HG02588 (cell line): ENCODE measurements around the gene SYTL2.
"Not testable (repeated sequence)": the region's sequence is repeated elsewhere in the genome, so short reads cannot be mapped to it uniquely, and the experiment has no call there.

Source experiments
- ATAC-seq: cut with Tn5 transposase; IDR thresholded peaks from one replicate; pipeline ENCODE4 v1.9.1; 2021; ENCODE audit warnings: mild to moderate bottlenecking, moderate library complexity; ENCODE audit not compliant: unreplicated experiment

Gene SYTL2, protein sequence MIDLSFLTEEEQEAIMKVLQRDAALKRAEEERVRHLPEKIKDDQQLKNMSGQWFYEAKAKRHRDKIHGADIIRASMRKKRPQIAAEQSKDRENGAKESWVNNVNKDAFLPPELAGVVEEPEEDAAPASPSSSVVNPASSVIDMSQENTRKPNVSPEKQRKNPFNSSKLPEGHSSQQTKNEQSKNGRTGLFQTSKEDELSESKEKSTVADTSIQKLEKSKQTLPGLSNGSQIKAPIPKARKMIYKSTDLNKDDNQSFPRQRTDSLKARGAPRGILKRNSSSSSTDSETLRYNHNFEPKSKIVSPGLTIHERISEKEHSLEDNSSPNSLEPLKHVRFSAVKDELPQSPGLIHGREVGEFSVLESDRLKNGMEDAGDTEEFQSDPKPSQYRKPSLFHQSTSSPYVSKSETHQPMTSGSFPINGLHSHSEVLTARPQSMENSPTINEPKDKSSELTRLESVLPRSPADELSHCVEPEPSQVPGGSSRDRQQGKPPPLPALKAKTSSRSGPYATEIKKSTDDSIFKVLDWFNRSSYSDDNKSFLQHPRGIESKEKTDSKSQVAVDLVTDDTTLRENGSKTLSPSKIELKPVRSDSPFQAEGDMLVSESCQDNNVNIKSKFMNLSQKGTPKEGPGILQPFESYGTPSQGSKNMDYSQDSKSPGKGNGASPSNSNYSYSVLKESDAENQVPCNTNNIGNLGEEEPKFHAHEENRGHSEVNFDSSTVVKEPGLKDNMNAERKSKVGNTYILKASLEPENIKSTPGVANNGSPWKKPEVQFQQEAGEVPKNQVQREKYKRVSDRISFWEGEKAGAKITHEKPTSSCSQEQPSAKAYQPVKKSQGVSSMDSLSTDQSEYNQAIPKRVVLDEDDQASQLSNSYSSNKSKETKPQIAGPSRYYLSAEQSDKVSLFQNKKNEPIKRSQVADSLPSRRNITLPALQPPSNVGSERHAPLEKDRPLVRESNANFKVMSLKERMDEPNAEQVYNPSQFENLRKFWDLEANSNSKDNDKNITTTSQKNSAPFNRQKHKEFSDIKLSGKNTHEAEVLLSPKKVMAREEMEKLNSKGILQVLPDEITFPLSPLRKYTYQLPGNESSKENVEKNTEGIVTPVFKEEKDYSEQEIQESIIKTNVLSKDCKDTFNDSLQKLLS (N-terminal part only)

DNA sequence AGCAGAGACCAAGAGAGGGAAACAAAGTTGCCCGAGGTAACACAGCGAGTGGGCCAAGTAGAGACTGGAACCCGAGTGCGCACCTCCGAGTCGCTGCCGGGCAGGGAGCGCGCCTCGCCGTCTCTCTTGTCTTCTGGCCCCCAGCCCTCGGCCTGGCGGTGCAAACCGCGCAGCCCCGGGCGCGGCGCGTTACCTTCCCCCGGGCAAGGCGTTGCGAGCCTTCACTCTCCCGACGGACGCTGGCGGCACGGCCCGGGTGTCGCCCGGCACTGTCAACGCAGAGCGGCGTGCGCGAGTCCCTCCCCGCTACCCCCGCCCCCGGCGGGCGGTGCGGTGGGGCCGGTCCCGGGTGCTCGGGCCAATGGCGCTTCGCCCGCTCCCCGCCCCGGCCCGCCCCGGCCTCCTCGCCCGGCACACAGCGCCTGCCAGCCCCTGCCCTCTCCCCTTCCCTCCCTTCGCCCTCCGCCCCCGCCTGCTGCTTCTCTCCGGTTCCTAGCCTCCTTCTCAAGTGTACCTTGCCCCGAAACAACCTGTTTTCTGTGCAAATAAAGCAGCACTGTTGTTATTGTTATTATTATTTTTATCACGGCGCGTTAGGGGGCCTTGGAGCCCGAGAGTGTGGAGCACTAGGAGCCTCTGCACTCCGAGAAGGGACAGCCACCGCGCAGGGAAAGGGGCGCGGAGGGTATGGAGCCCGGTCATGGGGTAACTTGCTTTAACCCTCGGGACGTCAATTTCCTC is at the start of gene SYTL2:
TSS of gene SYTL2 (minus strand) at position 271 of the 741 bp plus-strand sequence. CDS start 53,416 bp downstream, outside the sequence.
- peak; percentile 91 for ATAC-seq

DNA sequence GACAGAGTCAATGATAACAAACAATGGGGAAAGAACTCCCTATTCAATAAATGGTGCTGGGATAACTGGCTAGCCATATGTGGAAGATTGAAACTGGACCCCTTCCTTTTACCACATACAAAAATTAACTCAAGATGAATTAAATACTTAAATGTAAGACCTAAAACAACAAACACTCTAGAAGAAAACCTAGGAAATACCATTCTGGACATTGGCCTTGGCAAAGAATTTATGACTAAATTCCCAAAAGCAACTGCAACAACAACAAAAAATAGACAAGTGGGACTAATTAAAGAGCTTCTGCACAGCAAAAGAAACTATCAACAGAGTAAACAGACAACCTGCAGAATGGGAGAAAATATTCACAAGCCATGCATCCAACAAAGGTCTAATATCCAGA is 48.6 kb upstream of the SYTL2 start:
- ATAC-seq = not testable (repeated sequence)

DNA sequence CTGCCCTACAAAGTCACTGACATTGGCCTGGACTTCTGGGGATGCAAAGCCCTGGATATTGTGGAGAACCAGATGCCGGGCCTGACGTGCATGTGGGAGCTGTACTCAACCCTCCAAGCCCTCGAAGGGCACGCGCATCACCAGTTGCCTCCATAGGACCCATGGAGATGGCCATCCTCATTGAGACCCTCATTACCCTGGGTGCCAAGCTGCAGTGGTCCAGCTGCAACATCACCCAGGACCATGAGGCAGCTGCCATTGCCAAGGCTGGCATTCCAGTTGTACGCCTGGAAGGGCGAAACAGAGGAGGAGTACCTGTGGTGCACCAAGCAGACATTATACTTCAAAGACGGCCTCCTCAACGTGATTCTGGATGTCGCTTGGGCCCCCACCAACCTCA is 46.2 kb upstream of the SYTL2 start:
- ATAC-seq = no peak

DNA sequence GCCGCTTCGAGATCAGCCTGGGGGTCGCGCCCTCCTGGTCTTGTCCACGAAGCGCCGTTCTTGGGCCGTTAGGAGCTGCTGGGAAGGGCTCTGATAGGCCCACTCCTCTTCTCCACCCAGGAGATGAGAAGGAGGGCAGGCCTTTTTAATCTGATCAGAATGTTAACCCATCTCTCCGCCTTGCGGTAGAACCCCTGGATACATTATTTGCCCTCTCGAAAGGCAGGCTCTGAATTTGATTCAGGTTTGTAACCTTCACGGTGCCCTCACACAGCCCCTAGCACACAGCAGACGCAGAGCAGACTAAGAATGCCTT is 44.4 kb upstream of the SYTL2 start, which contains the start of gene CCDC83:
TSS of gene CCDC83 (plus strand) at position 43 of the 316 bp plus-strand sequence. CDS start 9,741 bp downstream, outside the sequence.
- ATAC-seq = no peak

DNA sequence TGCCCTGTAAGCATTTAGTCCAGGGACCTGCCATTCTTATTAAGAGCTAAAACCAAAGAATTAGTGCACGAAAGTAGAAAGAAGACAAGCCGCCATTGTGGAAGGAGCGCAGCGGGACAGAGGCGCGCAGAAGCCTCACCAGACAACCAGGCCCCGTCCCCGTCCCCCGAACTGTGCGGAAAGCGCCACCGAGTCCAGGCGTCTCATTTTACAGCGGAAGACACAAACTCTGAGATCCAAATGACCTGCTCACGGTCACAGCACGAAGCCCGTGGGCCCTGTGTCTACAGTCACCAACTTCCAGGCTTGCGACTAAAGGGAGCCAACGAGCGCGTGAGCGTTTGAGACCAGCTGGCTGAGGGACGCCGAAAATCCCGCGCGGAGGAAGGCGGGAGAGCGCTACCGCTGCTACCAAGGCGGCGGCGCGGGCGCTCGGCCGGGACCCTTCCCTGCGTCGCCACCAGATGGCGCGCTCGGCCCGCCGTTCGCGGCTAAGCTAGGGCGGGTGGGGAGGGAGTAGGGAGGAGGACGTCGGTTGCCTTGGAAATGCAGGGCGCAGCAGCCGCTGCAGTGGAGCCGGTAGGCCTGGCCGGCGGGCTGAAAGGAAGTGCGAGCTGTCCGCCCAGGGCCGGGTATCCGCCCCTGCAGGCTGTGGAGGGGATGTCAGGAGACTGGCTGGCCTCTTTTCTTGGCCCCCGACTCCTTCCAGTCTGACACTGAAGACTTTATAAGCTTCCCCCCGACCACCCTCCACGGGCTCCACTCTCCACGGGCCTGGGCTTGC is 43.8 kb upstream of the SYTL2 start:
- ATAC-seq = peak; percentile 99

DNA sequence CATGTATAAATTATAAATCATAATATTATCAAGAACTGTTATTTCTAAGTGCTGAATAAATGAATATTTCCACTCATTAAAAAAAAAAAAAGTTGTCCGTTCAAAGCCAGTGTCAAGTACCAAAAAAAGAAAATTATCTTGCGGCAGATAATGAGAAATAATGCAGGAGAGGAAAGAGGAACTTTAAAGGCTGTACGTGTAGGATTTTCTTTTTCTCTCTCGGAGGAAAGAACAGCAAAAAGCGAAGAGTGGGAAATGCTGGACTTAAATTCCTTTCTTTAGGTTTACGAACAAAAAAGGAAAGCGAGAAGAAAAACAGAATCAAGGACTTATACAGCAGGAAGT is 43.2 kb upstream of the SYTL2 start:
- no peak for ATAC-seq

DNA sequence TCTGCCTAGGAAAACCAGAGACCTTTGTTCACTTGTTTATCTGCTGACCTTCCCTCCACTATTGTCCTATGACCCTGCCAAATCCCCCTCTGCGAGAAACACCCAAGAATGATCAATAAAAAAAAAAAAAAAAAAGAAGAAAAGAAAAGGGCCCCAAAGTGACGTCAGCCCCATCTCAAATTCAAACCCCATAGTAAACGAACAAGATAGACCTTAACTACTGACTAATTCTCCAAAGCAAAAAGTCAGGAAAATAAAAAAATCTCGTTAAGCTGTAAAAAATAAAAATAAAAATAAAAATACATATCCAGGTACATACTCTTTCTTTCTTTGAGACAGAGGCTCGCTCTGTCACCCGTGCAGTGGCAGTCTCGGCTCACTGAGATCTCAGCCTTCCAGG is 42.6 kb upstream of the SYTL2 start:
- not testable (repeated sequence) for ATAC-seq

DNA sequence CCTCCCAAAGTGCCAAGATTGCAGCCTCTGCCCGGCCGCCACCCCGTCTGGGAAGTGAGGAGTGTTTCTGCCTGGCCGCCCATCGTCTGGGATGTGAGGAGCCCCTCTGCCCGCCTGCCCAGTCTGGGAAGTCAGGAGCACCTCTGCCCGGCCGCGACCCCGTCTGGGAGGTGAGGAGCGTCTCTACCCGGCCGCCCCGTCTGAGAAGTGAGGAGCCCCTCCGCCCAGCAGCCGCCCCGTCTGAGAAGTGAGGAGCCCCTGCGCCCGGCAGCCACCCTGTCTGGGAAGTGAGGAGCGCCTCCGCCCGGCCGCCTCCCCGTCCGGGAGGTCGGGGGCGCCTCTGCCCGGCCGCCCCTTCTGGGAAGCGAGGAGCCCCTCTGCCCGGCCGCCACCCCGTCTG is 41.8 kb upstream of the SYTL2 start:
- not testable (repeated sequence) for ATAC-seq

DNA sequence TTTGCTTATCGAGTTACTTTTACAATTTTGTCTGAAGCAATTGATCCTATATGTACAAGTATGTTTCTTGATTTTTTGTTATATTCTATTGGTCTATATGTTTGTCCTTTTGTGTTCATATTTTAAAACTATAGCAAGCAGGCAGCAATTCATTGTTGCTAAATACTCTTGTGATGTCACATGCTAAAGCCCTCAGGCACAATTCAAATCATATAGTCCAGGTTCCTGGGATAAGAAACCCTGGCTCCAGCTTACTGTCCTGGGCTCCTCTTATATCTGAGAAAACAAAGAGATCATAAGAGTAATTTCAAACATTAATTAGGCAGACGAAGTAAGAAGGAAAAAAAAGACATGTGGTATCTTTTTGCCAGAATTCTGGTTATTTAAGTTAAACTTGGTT is 37.6 kb upstream of the SYTL2 start:
- no peak for ATAC-seq

DNA sequence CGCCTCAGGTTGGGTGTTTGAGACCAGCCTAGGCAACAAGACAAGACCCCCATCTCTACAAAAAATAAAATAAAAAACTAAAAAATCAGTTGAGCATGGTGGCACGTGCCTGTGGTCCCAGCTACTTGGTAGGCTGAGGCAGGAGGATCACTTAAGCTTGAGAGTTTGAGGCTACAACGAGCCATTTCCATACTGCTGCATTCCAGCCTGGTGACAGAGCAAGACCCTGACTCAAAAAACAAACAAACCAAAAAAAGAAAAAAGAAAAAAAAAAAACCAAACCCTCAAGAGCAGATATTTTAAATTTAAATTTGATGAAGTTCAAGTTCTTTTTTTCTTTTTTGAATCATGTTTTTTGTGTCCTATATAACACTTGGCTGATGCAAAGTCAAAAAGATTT is 37.1 kb upstream of the SYTL2 start:
- ATAC-seq = no peak

DNA sequence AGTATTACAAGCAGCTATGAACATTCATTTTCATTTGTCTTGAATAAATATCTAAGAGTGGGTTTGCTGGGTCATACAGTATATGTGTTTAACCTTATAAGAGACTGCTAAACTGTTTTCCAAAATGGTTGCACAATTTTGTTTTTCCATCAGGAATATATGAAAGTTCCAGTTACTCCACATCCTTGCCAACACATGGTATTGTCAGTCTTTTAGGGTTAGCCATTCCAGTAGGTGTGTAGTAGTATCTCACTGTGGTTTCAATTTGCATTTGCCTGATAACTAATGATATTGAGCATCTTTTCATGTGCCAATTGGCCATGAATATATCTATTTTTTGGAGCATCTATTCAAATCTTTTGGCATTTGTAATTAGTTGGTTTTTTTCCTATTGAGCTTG is 36.5 kb upstream of the SYTL2 start:
- ATAC-seq = no peak

DNA sequence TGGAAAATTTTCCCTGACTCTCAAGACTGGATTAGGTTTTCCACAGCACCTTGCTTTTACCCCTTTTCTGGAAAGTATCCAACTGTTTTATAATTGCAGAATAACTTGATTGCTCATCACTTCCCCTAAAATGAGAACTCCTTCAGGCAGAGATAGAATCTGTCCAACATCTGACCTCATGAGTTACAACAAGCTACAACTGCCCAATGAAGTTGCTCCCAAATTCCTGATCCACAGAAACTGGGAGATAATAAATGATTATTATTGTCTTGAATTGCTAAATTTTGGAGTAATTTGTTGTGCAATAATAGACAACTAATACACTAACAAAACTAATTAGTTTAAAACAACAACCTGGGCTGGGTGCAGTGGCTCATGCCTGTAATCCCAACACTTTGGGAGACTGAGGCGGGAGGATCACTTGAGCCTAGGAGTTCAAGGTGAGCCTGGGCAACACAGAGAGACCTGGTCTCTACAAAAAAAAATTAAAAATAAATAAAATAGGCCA is 34.2 kb upstream of the SYTL2 start:
- ATAC-seq = no peak

DNA sequence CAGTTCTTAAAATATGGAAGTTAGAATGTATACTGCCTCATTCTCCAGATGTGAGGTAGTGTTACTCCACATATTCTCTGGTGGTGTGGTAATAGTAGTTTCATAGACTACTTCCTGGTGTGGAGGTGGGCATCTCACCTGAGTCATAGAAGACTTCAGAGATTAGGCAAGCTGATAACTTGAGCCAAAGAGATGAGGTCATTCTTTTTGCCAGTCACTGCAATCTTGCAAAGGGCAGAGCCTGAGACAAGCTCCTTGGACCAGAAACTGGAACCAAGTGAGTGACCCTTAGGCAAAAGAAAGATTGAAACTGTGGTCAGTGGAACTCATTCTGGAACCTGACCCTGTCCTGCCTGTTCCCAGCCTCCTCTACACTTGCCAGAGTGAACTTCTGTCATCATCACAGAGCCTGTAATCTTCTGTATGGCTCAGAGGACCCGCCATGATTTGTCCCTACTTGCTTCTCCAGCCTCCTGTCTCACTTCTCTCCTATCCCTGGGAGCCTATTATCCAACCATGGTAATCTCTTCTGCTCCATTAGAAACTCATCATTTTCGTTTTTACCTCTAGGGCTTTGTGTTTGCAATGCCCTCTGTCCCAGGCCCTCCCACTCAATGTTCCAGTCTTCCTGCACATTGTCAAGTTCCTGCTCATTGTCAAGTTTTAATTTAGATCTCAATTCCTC is 33.6 kb upstream of the SYTL2 start:
- no peak for ATAC-seq

DNA sequence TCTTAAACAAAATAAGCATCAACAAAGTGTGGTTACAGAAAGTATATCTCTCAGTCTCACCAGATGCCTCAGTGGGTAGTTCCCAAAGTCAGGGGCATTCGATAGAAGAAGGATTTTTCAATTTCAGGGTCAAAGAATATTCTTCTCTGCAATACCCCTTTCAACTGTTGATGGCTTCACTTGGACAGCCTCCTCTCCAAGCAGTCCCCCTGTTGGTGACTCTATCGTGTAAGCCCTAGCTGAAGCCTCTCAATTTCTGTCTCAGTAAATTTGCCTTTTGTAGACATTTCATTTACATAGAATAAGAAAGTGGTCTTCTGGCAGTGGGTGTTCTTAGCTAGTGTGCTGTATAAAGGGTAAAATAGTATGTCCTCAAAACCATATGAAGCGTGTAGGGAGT is 33.0 kb upstream of the SYTL2 start:
- no peak for ATAC-seq

DNA sequence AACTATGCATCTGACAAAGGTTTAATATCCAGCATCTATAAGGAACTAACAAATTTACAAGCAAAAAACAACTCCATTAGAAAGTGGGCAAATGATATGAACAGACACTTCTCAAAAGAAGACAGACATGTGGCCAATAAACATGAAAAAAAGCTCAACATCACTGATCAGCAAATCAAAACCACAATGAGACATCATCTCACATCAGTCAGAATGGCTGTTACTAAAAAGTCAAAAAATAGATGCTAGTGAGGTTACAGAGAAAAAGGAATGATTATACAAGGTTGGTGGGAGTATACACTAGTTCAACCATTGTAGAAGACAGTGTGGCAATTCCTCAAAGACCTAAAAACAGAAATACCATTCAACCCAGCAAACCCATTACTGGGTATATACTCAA is 30.0 kb upstream of the SYTL2 start:
- ATAC-seq = not testable (repeated sequence)

DNA sequence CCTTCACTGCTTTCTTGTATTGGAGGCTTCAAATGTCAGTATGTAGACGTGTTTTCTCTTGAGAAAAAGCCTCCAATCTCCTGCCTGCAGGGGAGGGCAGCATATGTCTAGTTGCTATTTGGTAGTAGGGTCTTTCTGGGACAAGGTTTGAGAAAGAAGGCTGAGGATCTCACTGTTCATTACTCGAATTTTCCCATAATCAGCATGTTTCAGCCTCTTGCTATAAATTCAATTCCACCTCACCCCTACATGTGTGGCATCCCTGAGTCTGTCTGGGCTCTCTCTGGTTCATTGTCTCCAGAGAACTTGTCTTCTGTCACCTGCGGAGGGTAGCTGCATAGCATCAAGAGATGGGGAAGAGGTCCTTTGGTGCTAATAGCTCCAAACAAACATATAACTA is 24.8 kb upstream of the SYTL2 start:
- no peak for ATAC-seq

DNA sequence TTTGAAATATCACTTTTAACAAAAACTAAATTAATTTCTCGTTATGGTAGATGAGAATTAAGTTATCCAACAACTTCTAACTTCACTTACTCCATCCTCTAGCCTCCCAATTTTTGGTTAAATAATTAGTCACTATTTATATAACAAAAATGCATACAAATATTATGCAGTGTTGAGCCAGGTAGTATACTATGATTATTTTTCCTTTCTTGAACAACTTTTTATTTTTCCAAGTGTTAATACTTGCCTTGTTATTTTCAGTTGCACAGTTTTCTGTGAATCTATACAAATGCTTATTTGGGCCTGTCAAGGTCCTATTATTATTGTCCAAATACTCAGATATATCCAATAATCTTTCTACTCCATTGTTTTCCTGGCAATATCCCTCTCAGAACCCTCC is 24.3 kb upstream of the SYTL2 start:
- ATAC-seq = no peak

DNA sequence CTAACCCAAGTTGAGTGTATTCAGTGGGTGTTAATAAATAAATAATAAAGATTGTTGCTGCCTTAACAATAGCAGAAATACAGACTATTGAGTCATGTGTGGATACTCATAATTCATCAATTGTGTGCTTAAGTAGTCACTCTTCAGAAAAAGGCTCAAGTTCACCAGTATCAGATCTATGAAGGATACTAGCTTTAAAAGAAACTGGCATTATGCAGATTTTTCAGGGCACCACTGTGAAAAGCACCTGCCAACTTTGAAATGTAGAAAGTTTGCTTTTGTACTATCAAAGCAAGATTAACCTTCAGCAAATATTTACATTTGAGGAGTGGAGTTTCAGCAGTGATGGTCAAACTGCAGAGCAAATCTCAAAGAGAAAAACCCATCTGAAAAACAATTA is 20.1 kb upstream of the SYTL2 start:
- no peak for ATAC-seq

DNA sequence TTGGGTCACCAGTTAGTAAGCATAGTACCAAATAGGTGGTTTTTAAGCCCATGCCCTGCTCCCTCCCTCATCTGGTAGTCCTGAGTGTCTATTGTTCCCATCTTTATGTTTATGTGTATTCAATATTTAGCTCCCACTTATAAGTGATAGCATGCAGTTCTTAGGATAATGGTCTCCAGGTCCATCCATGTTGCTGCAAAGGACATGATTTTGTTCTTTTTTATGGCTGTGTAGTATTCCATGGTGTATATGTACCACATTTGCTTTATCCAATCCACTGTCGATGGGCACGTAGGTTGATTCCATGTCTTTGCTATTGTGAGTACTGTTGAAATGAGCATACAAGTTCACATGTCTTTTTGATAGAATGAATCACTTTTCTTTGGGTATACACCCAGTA is 18.2 kb upstream of the SYTL2 start:
- ATAC-seq = no peak
